HEK293T (cell line): Measurements from ENCODE around the gene SPNS2.

ENCODE experiments used
- CTCF ChIA-PET: fragments of 350-600 bp; formaldehyde crosslinking; extraction: SDS; loops from one replicate; lab custom pipeline; 2021; ENCODE audit warnings: antibody characterized with exemption, inconsistent platforms; lab: Yijun Ruan, JAX
- POLR2A ChIA-PET: fragments of 350-600 bp; formaldehyde crosslinking; extraction: SDS; loops from one replicate; lab custom pipeline; 2020; ENCODE audit warnings: antibody characterized with exemption, inconsistent platforms; lab: Yijun Ruan, JAX
- DNase-seq: peaks from one replicate; pipeline ENCODE4 v3.0.0; 2012; ENCODE audit warnings: mixed read lengths; ENCODE audit errors: extremely low spot score
- ARNT ChIP-seq: fragments of 450-650 bp; IDR thresholded peaks from 2 replicates; pipeline ENCODE4 v1.6.1; 2017; ENCODE audit warnings: mild to moderate bottlenecking
- BHLHE40 ChIP-seq: fragments of 450-650 bp; IDR thresholded peaks from 2 replicates; pipeline ENCODE4 v1.6.1; 2016; ENCODE audit warnings: mild to moderate bottlenecking, moderate library complexity, borderline replicate concordance
- CTBP1 ChIP-seq: fragments of 450-650 bp; IDR thresholded peaks from 2 replicates; pipeline ENCODE4 v1.6.1; 2016; ENCODE audit warnings: borderline replicate concordance
- ELF4 ChIP-seq: fragments of 450-650 bp; IDR thresholded peaks from 2 replicates; pipeline ENCODE4 v1.6.1; 2017; ENCODE audit warnings: antibody characterized with exemption
- FOXA1 ChIP-seq: fragments of 450-650 bp; IDR thresholded peaks from 2 replicates; pipeline ENCODE4 v1.6.1; 2016; ENCODE audit warnings: mild to moderate bottlenecking
- FOXK2 ChIP-seq: fragments of 450-650 bp; IDR thresholded peaks from 2 replicates; pipeline ENCODE4 v1.6.1; 2016; ENCODE audit warnings: mild to moderate bottlenecking
- FOXM1 ChIP-seq: fragments of 450-650 bp; IDR thresholded peaks from 2 replicates; pipeline ENCODE4 v1.6.1; 2017; ENCODE audit warnings: mild to moderate bottlenecking, borderline replicate concordance
- HDGF ChIP-seq: fragments of 450-650 bp; IDR thresholded peaks from 2 replicates; pipeline ENCODE4 v1.6.1; 2017; ENCODE audit warnings: antibody characterized with exemption, borderline replicate concordance
- L3MBTL2 ChIP-seq: fragments of 450-650 bp; conservative IDR thresholded peaks from 2 replicates; pipeline ENCODE4 v1.6.1; 2016; ENCODE audit warnings: mild to moderate bottlenecking
- LEF1 ChIP-seq: fragments of 450-650 bp; IDR thresholded peaks from 2 replicates; pipeline ENCODE4 v1.6.1; 2017; ENCODE audit warnings: mild to moderate bottlenecking, borderline replicate concordance
- NFRKB ChIP-seq: fragments of 450-650 bp; IDR thresholded peaks from 2 replicates; pipeline ENCODE4 v1.6.1; 2016; ENCODE audit warnings: mild to moderate bottlenecking, moderate library complexity
- PKNOX1 ChIP-seq: fragments of 450-650 bp; IDR thresholded peaks from 2 replicates; pipeline ENCODE4 v1.6.1; 2016
- SP1 ChIP-seq: fragments of 450-650 bp; IDR thresholded peaks from 2 replicates; pipeline ENCODE4 v1.6.1; 2017
- SUZ12 ChIP-seq: fragments of 450-650 bp; IDR thresholded peaks from 2 replicates; pipeline ENCODE4 v1.6.1; 2016; ENCODE audit warnings: mild to moderate bottlenecking
- TARDBP ChIP-seq: fragments of 450-650 bp; IDR thresholded peaks from 2 replicates; pipeline ENCODE4 v1.6.1; 2016
- ZNF384 ChIP-seq: fragments of 450-650 bp; IDR thresholded peaks from 2 replicates; pipeline ENCODE4 v1.6.1; 2016

SPNS2 gene

GRCh38 chr17:4556996-4557395 is 58.3 kb downstream of the SPNS2 start:
- DNase-seq = no peak
- ChIA-PET POLR2A (interaction anchor here (1.3 kb wide), 2 partner anchors 68 to 383 kb away, joined by 3 to 5 read pairs; partner anchors contain the start of genes RNF167 and SLC25A11), CTCF (interaction anchor here (0.5 to 2.3 kb wide), 2 partner anchors 10 to 50 kb away, joined by 3 to 10 read pairs; no protein-coding TSS in a partner anchor)
- no peak for TF ChIP-seq ARNT
- no peak for TF ChIP-seq BHLHE40
- no peak for TF ChIP-seq FOXM1
- no peak for TF ChIP-seq L3MBTL2
- TF ChIP-seq NFRKB = no peak
- TF ChIP-seq ZNF384 = no peak
- no peak for TF ChIP-seq SP1
- no peak for TF ChIP-seq FOXA1
- TF ChIP-seq CTBP1 = no peak
- no peak for TF ChIP-seq HDGF
- TF ChIP-seq FOXK2 = no peak
- no peak for TF ChIP-seq SUZ12
- TF ChIP-seq LEF1 = no peak
- TF ChIP-seq TARDBP = no peak

GRCh38 chr17:4557626-4558346 is 59.1 kb downstream of the SPNS2 start:
- TF ChIP-seq LEF1 (no peak), ARNT (no peak), NFRKB (no peak), TARDBP (no peak)
- POLR2A ChIA-PET = no interaction called here

GRCh38 chr17:4558347-4558971 is 59.8 kb downstream of the SPNS2 start:
- TF ChIP-seq NFRKB (no peak), L3MBTL2 (no peak), CTBP1 (no peak), BHLHE40 (no peak), ELF4 (no peak), PKNOX1 (no peak), SP1 (no peak), HDGF (no peak), ARNT (no peak), SUZ12 (no peak), FOXK2 (no peak), FOXA1 (no peak), LEF1 (no peak), ZNF384 (no peak)
- POLR2A ChIA-PET = no interaction called here
- CTCF ChIA-PET = no interaction called here
- DNase-seq = no peak

More at GRCh38 chr17:4557626-4558346, 59.1 kb downstream of the SPNS2 start:
- DNase-seq = no peak
- CTCF ChIA-PET = interaction anchor here (0.5 kb wide), 1 partner anchor 49 kb away, joined by 3 read pairs; no protein-coding TSS in a partner anchor

- TF ChIP-seq FOXK2 = no peak
- TF ChIP-seq TARDBP = no peak
- no peak for TF ChIP-seq ELF4
- no peak for TF ChIP-seq CTBP1
- TF ChIP-seq L3MBTL2 = no peak
- TF ChIP-seq HDGF = no peak
- TF ChIP-seq NFRKB = no peak
- TF ChIP-seq FOXM1 = no peak
- no peak for TF ChIP-seq SUZ12
- no peak for TF ChIP-seq FOXA1
- no peak for TF ChIP-seq ARNT
- no peak for TF ChIP-seq ZNF384
- TF ChIP-seq LEF1 = no peak
- TF ChIP-seq BHLHE40 = no peak
- no peak for TF ChIP-seq SP1
- TF ChIP-seq PKNOX1 = no peak
- ChIA-PET POLR2A (no interaction called here), CTCF (no interaction called here)
- DNase-seq = no peak
Observed at GRCh38 chr17:4559139-4559791, 60.6 kb downstream of the SPNS2 start.

- TF ChIP-seq FOXA1 = no peak
- TF ChIP-seq L3MBTL2 = no peak
- TF ChIP-seq SP1 = no peak
- TF ChIP-seq BHLHE40 = no peak
- no peak for TF ChIP-seq ARNT
- TF ChIP-seq SUZ12 = no peak
- TF ChIP-seq TARDBP = no peak
- no peak for TF ChIP-seq CTBP1
- TF ChIP-seq FOXK2 = no peak
- TF ChIP-seq FOXM1 = no peak
- TF ChIP-seq HDGF = no peak
- no peak for TF ChIP-seq ZNF384
- TF ChIP-seq PKNOX1 = no peak
- ChIA-PET POLR2A (no interaction called here), CTCF (no interaction called here)
- DNase-seq = no peak
Observed at GRCh38 chr17:4559966-4560365, 61.3 kb downstream of the SPNS2 start.
